Measurements from ENCODE around the gene MACROD2.

Gene MACROD2

GRCh38 chr20:15379681-15380296, 1384.5 kb downstream of the MACROD2 start:
- Mint-ChIP-seq H3K27ac (no peak overlapping the region), H3K4me1 (ENCODE audit: low read depth) (no peaks in the 10 kb centered on the region), H3K27me3 (ENCODE audit: low read depth) (no peaks in the 10 kb centered on the region), H3K9me3 (peaks cover 15% of the 10 kb centered on the region), H3K36me3 (ENCODE audit: low read depth) (no peaks in the 10 kb centered on the region), H3K4me3 (no peak overlapping the region)
- no peak for DNase-seq (ENCODE audit: low spot score)

DNA sequence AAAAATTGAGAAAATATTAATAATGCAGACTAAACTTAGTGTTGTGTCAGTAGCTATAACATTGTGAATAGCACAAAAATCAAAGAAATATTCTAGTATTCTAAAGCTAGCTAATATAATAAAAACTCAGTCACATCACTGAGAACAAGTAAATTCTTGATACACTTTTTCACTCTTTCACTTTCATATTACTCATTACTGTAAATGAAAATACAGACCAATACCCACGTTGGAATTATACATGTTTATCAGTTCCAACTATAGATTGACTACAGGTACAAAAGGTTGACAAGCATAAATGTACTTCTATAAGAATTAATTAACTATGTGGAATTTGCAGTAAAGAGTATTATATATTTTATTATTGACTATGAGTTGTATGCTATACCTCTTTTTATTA, 1385.5 kb downstream of the MACROD2 start:
- Mint-ChIP-seq H3K4me1 (ENCODE audit: low read depth) (no peaks in the 10 kb centered on the region), H3K36me3 (ENCODE audit: low read depth) (no peaks in the 10 kb centered on the region), H3K4me3 (no peak overlapping the region), H3K27ac (no peak overlapping the region), H3K9me3 (peaks cover 18% of the 10 kb centered on the region), H3K27me3 (ENCODE audit: low read depth) (no peaks in the 10 kb centered on the region)
- DNase-seq (ENCODE audit: low spot score): no peak

GRCh38 chr20:15387228-15387627, 1391.9 kb downstream of the MACROD2 start:
- Mint-ChIP-seq H3K4me1 (ENCODE audit: low read depth) (no peaks in the 10 kb centered on the region), H3K27me3 (ENCODE audit: low read depth) (no peaks in the 10 kb centered on the region), H3K9me3 (peaks cover 24% of the 10 kb centered on the region), H3K36me3 (ENCODE audit: low read depth) (no peaks in the 10 kb centered on the region), H3K4me3 (no peak overlapping the region), H3K27ac (no peak overlapping the region)
- DNase-seq (ENCODE audit: low spot score): no peak

- no peaks in the 10 kb centered on the region for H3K27me3 Mint-ChIP-seq (ENCODE audit: low read depth)
- no peaks in the 10 kb centered on the region for H3K36me3 Mint-ChIP-seq (ENCODE audit: low read depth)
- peaks cover 20% of the 10 kb centered on the region for H3K9me3 Mint-ChIP-seq
- H3K4me1 Mint-ChIP-seq (ENCODE audit: low read depth): no peaks in the 10 kb centered on the region
- no peak overlapping the region for H3K4me3 Mint-ChIP-seq
- no peak overlapping the region for H3K27ac Mint-ChIP-seq
- DNase-seq (ENCODE audit: low spot score): no peak
These were observed 1400.1 kb downstream of the MACROD2 start for GRCh38 chr20:15395457-15395856.

- no peak overlapping the region for H3K27ac Mint-ChIP-seq
- peaks cover 20% of the 10 kb centered on the region for H3K9me3 Mint-ChIP-seq
- no peak for DNase-seq (ENCODE audit: low spot score)
- no peak overlapping the region for H3K4me3 Mint-ChIP-seq
- H3K36me3 Mint-ChIP-seq (ENCODE audit: low read depth): no peaks in the 10 kb centered on the region
- no peaks in the 10 kb centered on the region for H3K27me3 Mint-ChIP-seq (ENCODE audit: low read depth)
- no peaks in the 10 kb centered on the region for H3K4me1 Mint-ChIP-seq (ENCODE audit: low read depth)
These were observed 1400.7 kb downstream of the MACROD2 start for GRCh38 chr20:15396026-15396425.

DNA sequence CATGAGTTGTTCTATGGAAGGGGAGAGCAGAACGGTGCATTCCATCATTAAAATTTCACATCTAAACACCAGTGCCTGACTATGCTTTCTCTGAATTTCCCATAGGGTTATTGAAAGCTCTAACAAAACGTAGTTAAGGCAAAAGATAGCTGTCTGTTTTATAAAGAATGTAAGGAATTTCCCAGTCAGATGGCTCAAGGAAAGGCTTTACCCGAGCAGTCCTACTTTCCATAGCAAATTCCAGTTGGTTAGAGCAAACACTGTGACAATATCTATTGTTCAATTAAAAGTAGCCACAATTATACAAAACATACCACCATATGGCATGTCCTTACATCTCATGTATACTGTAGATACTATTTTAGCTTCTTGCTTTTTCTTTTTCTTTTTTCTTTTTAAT, 1401.6 kb downstream of the MACROD2 start:
- DNase-seq (ENCODE audit: low spot score): no peak
- Mint-ChIP-seq H3K36me3 (ENCODE audit: low read depth) (no peaks in the 10 kb centered on the region), H3K4me1 (ENCODE audit: low read depth) (no peaks in the 10 kb centered on the region), H3K9me3 (peaks cover 20% of the 10 kb centered on the region), H3K27ac (no peak overlapping the region), H3K27me3 (ENCODE audit: low read depth) (no peaks in the 10 kb centered on the region), H3K4me3 (no peak overlapping the region)

- no peak overlapping the region for H3K27ac Mint-ChIP-seq
- no peaks in the 10 kb centered on the region for H3K4me1 Mint-ChIP-seq (ENCODE audit: low read depth)
- no peak for DNase-seq (ENCODE audit: low spot score)
- H3K4me3 Mint-ChIP-seq: no peak overlapping the region
- no peaks in the 10 kb centered on the region for H3K27me3 Mint-ChIP-seq (ENCODE audit: low read depth)
- H3K9me3 Mint-ChIP-seq: peaks cover 30% of the 10 kb centered on the region
- no peaks in the 10 kb centered on the region for H3K36me3 Mint-ChIP-seq (ENCODE audit: low read depth)
These were observed 1404.5 kb downstream of the MACROD2 start for GRCh38 chr20:15399781-15400180.

- Mint-ChIP-seq H3K4me3 (no peak overlapping the region), H3K9me3 (peaks cover 33% of the 10 kb centered on the region), H3K36me3 (ENCODE audit: low read depth) (no peaks in the 10 kb centered on the region), H3K27me3 (ENCODE audit: low read depth) (no peaks in the 10 kb centered on the region), H3K4me1 (ENCODE audit: low read depth) (no peaks in the 10 kb centered on the region), H3K27ac (no peak overlapping the region)
- DNase-seq (ENCODE audit: low spot score): no peak
These were observed 1410.8 kb downstream of the MACROD2 start for GRCh38 chr20:15406072-15406471.

DNA sequence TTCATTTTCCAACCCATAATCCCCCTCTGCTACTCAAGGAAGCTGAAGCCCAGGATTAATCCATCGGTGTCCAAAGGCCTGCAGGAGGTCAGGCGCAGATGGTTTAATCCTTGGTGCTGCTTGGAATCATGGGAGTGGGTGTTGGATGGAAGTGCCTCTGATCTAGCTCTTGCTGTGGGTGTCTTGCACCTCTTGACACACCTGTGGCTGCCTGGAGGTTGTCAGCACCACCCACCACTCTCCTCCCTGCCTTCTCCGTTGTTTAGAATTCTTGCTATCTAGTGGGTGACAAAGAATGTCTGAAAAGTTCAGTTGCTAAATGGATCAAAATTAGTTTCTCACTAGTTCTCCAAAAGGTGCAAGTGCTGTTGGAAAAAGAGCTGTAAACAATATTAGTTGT, 1416.5 kb downstream of the MACROD2 start:
- Mint-ChIP-seq H3K4me3 (no peak overlapping the region), H3K27ac (no peak overlapping the region), H3K9me3 (peaks cover 20% of the 10 kb centered on the region), H3K27me3 (ENCODE audit: low read depth) (no peaks in the 10 kb centered on the region), H3K36me3 (ENCODE audit: low read depth) (no peaks in the 10 kb centered on the region), H3K4me1 (ENCODE audit: low read depth) (no peaks in the 10 kb centered on the region)
- DNase-seq (ENCODE audit: low spot score): no peak

GRCh38 chr20:15415908-15416307, 1420.6 kb downstream of the MACROD2 start:
- Mint-ChIP-seq H3K36me3 (ENCODE audit: low read depth) (no peaks in the 10 kb centered on the region), H3K4me1 (ENCODE audit: low read depth) (no peaks in the 10 kb centered on the region), H3K4me3 (no peak overlapping the region), H3K27me3 (ENCODE audit: low read depth) (no peaks in the 10 kb centered on the region), H3K9me3 (peaks cover 28% of the 10 kb centered on the region), H3K27ac (no peak overlapping the region)
- DNase-seq (ENCODE audit: low spot score): no peak

DNA sequence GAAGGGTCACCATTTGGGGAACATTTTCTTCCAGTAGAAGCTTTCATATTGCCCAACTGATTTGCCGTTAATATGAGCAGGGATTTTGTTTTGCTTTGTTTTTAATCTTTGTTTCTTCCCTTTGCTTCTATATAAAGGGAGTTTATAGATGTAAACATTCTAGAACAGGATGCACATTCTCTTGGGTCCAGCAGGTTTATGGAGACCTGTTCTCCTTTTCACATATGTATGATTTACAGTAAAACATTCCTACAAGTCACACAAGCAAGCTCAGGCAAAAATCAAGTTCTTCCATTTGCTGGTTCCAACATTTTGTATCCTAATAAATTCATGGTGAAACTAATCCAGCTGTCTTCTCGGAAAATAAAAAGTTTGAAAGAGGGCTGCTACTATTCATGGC, 1424.5 kb downstream of the MACROD2 start:
- no peaks in the 10 kb centered on the region for H3K36me3 Mint-ChIP-seq (ENCODE audit: low read depth)
- peaks cover 34% of the 10 kb centered on the region for H3K9me3 Mint-ChIP-seq
- H3K27ac Mint-ChIP-seq: no peak overlapping the region
- no peaks in the 10 kb centered on the region for H3K4me1 Mint-ChIP-seq (ENCODE audit: low read depth)
- no peak overlapping the region for H3K4me3 Mint-ChIP-seq
- no peak for DNase-seq (ENCODE audit: low spot score)
- H3K27me3 Mint-ChIP-seq (ENCODE audit: low read depth): no peaks in the 10 kb centered on the region

GRCh38 chr20:15422966-15423365, 1427.7 kb downstream of the MACROD2 start:
- DNase-seq (ENCODE audit: low spot score): no peak
- Mint-ChIP-seq H3K27me3 (ENCODE audit: low read depth) (no peaks in the 10 kb centered on the region), H3K36me3 (ENCODE audit: low read depth) (no peaks in the 10 kb centered on the region), H3K4me1 (ENCODE audit: low read depth) (no peaks in the 10 kb centered on the region), H3K9me3 (peaks cover 35% of the 10 kb centered on the region), H3K4me3 (no peak overlapping the region), H3K27ac (no peak overlapping the region)

GRCh38 chr20:15439551-15439950, 1444.2 kb downstream of the MACROD2 start:
- Mint-ChIP-seq H3K27me3 (ENCODE audit: low read depth) (no peaks in the 10 kb centered on the region), H3K4me3 (no peak overlapping the region), H3K27ac (no peak overlapping the region), H3K4me1 (ENCODE audit: low read depth) (no peaks in the 10 kb centered on the region), H3K9me3 (peaks cover 13% of the 10 kb centered on the region), H3K36me3 (ENCODE audit: low read depth) (no peaks in the 10 kb centered on the region)
- DNase-seq (ENCODE audit: low spot score): no peak

DNA sequence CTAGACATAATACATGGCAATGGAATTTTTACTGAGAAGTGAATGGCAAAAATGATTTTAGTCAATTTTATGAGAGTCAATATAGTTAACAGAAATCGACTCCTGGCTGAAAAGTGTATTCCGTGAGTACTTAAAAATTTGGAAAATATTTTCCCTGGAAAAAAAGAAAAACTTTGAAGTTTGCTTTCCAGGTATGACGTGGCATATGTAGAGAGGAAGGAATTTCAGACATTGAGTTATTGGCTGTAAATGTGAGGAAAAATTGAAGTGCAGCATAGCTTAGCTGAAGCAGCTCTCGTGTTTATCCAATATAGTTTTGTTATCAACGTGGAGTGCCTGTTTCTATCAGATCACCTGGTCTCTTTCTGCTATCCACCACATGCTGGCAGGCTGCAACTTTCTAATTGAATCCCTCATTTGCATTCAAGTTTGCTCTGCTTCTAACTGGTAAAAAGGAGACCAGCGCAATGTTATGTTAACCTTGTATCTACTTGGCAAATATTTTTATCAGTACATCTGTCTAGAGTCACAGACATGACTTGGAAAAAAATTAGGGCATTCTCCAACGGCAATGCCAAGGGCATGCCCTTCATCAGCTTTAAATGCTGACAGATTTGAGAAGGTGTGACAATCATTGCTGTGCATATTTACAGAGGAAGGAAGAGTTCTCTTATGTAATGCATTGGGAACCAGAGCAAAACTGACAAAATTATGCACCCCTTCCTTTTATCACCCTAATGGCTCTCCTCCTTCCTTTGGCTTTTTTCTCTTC, 1444.9 kb downstream of the MACROD2 start:
- no peak overlapping the region for H3K4me3 Mint-ChIP-seq
- no peaks in the 10 kb centered on the region for H3K36me3 Mint-ChIP-seq (ENCODE audit: low read depth)
- H3K9me3 Mint-ChIP-seq: peaks cover 13% of the 10 kb centered on the region
- DNase-seq (ENCODE audit: low spot score): no peak
- H3K27ac Mint-ChIP-seq: no peak overlapping the region
- H3K4me1 Mint-ChIP-seq (ENCODE audit: low read depth): no peaks in the 10 kb centered on the region
- H3K27me3 Mint-ChIP-seq (ENCODE audit: low read depth): no peaks in the 10 kb centered on the region
